Prostate gland (tissue), 1 donor: ENCODE results near the gene GMPR.

ENCODE experiments used
- POLR2A ChIP-seq: fragments of 450-650 bp; IDR thresholded peaks from one replicate; pipeline ENCODE4 v1.6.1; 2016; ENCODE audit warnings: antibody characterized with exemption, mild to moderate bottlenecking
- POLR2AphosphoS5 ChIP-seq: sonication (generic); formaldehyde crosslinking; IDR thresholded peaks from one replicate; pipeline ENCODE4 v1.6.1; 2017; ENCODE audit warnings: antibody characterized with exemption

- no peak for TF ChIP-seq POLR2A
- no peak for TF ChIP-seq POLR2AphosphoS5
Observed at GRCh38 chr6:16243664-16244063, 5.3 kb downstream of the GMPR start.
